HG03103 (cell line): ENCODE measurements around the gene TRIM46.
"Not testable (repeated sequence)": the region's sequence is repeated elsewhere in the genome, so short reads cannot be mapped to it uniquely, and the experiment has no call there.

Experiments used
- ATAC-seq: cut with Tn5 transposase; IDR thresholded peaks from one replicate; pipeline ENCODE4 v1.9.1; 2021; ENCODE audit warnings: low read depth; ENCODE audit not compliant: unreplicated experiment

The TRIM46 gene

DNA sequence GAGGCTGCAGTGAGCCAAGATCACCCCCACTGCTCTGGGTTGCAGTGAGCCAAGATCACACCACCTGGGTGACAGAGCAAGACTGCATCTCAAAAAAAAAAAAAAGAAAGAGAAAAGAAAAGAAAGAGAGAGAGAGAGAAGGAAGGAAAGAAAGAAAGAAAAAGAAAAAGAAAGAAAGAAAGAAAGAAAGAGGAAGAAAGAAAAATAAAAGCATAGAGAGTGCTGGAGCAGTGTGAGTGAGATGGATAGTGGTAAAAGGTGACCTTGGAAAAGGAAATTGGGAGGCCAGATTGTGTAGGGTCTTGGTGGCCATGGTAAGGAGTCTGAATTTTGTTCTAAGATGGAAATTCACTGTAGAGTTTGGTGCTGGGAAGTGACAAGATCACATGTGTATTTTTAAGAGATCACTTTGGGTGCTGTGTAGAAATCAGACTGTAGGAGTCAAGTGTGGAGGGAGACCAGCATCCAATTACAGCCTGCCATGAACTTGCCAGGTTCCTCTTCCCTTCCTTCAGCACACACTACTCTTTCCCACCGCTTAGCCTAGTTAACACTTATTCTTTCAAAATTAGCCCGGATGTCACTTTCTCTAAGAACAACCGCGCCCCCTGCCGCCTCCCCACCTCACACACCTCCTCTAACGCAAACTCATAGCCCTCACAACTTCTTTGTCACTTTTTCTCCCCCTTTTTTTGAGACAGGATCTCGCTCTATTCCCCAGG, 52.7 kb downstream of the TRIM46 start:
- peak; percentile 29 for ATAC-seq

DNA sequence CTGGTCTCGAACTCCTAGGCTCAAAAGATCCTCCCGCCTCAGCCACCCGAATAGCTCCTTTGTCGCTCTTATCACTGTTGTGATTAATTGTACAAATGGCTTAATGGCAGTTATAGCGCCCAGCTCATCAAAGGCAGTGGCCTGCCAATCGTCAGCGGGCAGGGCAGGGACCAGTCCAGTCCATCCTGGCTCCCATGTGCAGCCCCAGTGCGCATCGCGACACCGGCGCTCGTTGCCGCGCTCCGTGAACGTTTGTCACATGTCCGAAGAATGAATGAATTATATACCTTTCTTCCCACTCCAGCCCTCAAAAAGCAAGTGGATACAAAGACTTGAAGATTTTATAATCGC, 53.2 kb downstream of the TRIM46 start:
- peak; percentile 18 for ATAC-seq

DNA sequence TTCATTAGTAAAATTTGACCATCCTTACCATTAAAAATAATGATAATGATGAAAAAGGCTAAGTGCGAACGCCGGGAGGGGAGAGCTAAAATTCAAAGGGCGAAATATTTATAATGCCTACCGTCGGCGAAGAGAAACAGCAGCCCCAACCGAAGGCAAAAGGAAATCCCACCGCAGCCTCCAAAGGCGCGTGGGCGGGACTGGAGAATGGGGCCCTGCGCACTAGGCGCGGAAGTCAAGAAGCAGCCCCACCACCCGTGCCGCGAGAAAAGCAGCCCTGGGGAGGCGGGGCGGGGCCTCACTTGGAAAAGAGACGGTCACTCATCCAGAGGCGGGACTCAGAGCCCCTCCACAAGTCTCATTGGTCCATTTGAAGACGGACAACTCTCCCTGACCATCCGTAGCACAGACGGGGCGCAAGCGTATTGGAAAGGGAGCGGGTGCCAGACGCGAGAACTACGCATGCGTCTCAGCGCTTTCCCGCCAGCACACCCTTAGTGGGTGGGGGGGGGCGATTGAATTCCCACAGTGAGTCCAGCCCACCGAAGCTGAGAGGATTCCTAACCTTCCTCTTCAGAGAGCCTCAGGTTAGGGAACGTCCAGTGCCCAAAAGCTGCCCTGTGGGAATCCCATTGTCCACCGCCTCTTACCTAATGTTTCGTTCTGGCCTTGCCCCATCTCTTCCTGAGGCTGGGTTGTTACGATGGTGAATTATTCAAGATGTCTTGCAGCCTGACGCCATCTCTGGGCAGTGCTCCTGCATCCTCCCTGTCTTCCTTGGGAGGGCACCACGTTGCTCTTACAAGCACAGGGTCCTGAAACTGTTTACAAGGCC, 53.8 kb downstream of the TRIM46 start:
- peak; percentile 78 for ATAC-seq

- ATAC-seq, result no peak
Observed at GRCh38 chr1:155228096-155228427, 54.4 kb downstream of the TRIM46 start.

- not testable (repeated sequence) for ATAC-seq
Observed at GRCh38 chr1:155231302-155231701, 57.7 kb downstream of the TRIM46 start.

- ATAC-seq, result not testable (repeated sequence)
Observed at GRCh38 chr1:155232001-155232978, 58.6 kb downstream of the TRIM46 start.

GRCh38 chr1:155233502-155233901, 59.9 kb downstream of the TRIM46 start:
- not testable (repeated sequence) for ATAC-seq
